Left lung (tissue), 10 donors: ENCODE measurements around the gene POFUT2. TPM values are rescaled to one million over a fixed set of nuclear protein-coding genes. Genes with fewer than 3 reads are reported as not detected.
A peak's percentile ranks its signal among the peaks of the same experiment; 100 is the strongest.

Experiments
- ATAC-seq: fragments of 200-7000 bp; cut with Tn5 transposase; one replicate; pipeline ENCODE4 v1.9.1; 2020; ENCODE audit warnings: moderate library complexity
- DNase-seq, 4 donors: peaks; one replicate each; pipeline ENCODE4 v3.0.0-alpha.2; 2013 to 2020
- H3K27ac ChIP-seq, 2 donors: fragments of 200-600 bp; sonication (generic) in 1 of 2; one replicate each; pipeline versions ENCODE4 v1.5.0 to v1.8.0; 2020 to 2021
- H3K27me3 ChIP-seq, 2 donors: fragments of 200-600 bp; sonication (generic) in 1 of 2; one replicate each; pipeline versions ENCODE4 v1.5.0 to v1.8.0; 2020 to 2021
- H3K36me3 ChIP-seq, 2 donors: fragments of 200-600 bp; sonication (generic) in 1 of 2; one replicate each; pipeline versions ENCODE4 v1.5.0 to v1.8.0; 2020 to 2021
- H3K4me1 ChIP-seq, 2 donors: fragments of 200-600 bp; one replicate each; pipeline ENCODE4 v1.8.0; 2021
- H3K4me3 ChIP-seq, 2 donors: fragments of 200-600 bp; sonication (generic) in 1 of 2; one replicate each; pipeline versions ENCODE4 v1.5.0 to v1.8.0; 2020 to 2021; ENCODE audit warnings: mild to moderate bottlenecking in 1 of 2
- H3K9me3 ChIP-seq, 2 donors: fragments of 200-600 bp; sonication (generic) in 1 of 2; one replicate each; pipeline versions ENCODE4 v1.5.0 to v1.8.0; 2020 to 2021
- CTCF ChIP-seq, 2 donors: fragments of 200-600 bp; sonication (generic) in 1 of 2; IDR thresholded peaks; one replicate each; pipeline versions ENCODE4 v1.5.0 to v1.8.0; 2021; ENCODE audit warnings: antibody characterized with exemption in 2 of 2
- intact Hi-C, 2 donors: fragments of 100-400 bp; cut with DNase I; formaldehyde crosslinking; loops; one replicate each; pipeline versions ENCODE4 v1.11.2 to v1.14.2; 2022
- polyA plus RNA-seq, 6 donors: library from polyadenylated mRNA; unstranded; fragments of 120-200 nt; gene quantifications; one replicate each; pipeline ENCODE4 v1.2.1, GENCODE V29; 2013; ENCODE audit not compliant: insufficient read length in 6 of 6
- total RNA-seq, 2 donors: library from RNA; stranded (reverse); fragmentation: NEBNext Ultra II Directional; extraction: Animal tissue kit (Norgen Biotek cat#: 25700); gene quantifications; one replicate each; pipeline ENCODE4 v1.2.1, GENCODE V29; 2021
- donor health status: DM: no; HTN: yes; CAD: no.
- donor health status: DM: no; HTN: no; CAD: no.

The POFUT2 gene
- total and polyA plus RNA-seq, 8 donors, result 30.4 to 44.2 (median 34.2) TPM

GRCh38 chr21:45234965-45235364 is 52.7 kb downstream of the POFUT2 start:
- H3K36me3 ChIP-seq, result no peaks in the 10 kb centered on the region
- peaks cover 12 to 40% of the 10 kb centered on the region in 2 donors for H3K27me3 ChIP-seq
- ATAC-seq, result no peak
- no peaks in the 10 kb centered on the region for H3K9me3 ChIP-seq
- no peaks in the 10 kb centered on the region for H3K4me1 ChIP-seq
- intact Hi-C loops, result no loop called here
- DNase-seq, result no peak
- no peak for TF ChIP-seq CTCF (IDR thresholded peaks at IDR 0.05)
- H3K4me3 ChIP-seq, result no peak overlapping the region
- no peak overlapping the region for H3K27ac ChIP-seq

- H3K4me3 ChIP-seq, result no peak overlapping the region
- no peaks in the 10 kb centered on the region for H3K4me1 ChIP-seq
- no peak overlapping the region for H3K27ac ChIP-seq
- intact Hi-C loops, result no loop called here
- H3K36me3 ChIP-seq, result no peaks in the 10 kb centered on the region
- TF ChIP-seq CTCF (IDR thresholded peaks at IDR 0.05), result no peak
- DNase-seq (no peak), ATAC-seq (no peak)
- no peaks in the 10 kb centered on the region for H3K9me3 ChIP-seq
- peaks cover 12 to 40% of the 10 kb centered on the region in 2 donors for H3K27me3 ChIP-seq
These were observed 53.6 kb downstream of the POFUT2 start for GRCh38 chr21:45234127-45234526.

GRCh38 chr21:45231705-45232104 is 56.0 kb downstream of the POFUT2 start:
- no peak for ATAC-seq
- no peak for TF ChIP-seq CTCF (IDR thresholded peaks at IDR 0.05)
- intact Hi-C loops, result no loop called here

GRCh38 chr21:45228656-45229240 is 58.9 kb downstream of the POFUT2 start:
- Histone ChIP-seq H3K27me3 (peaks cover under 1 to 19% of the 10 kb centered on the region in 2 donors), H3K9me3 (no peaks in the 10 kb centered on the region), H3K36me3 (no peaks in the 10 kb centered on the region), H3K4me1 (peaks cover 0 to 3% of the 10 kb centered on the region in 2 donors), H3K4me3 (no peak overlapping the region), H3K27ac (no peak overlapping the region)
- intact Hi-C loops, result no loop called here
- DNase-seq, result no peak
- no peak for TF ChIP-seq CTCF (IDR thresholded peaks at IDR 0.05)
- no peak for ATAC-seq

More at GRCh38 chr21:45231705-45232104, 56.0 kb downstream of the POFUT2 start:
- Histone ChIP-seq H3K27me3 (peaks cover 12 to 47% of the 10 kb centered on the region in 2 donors), H3K27ac (no peak overlapping the region), H3K4me1 (peaks cover 0 to 3% of the 10 kb centered on the region in 2 donors), H3K36me3 (no peaks in the 10 kb centered on the region), H3K9me3 (no peaks in the 10 kb centered on the region), H3K4me3 (no peak overlapping the region)
- no peak for DNase-seq

- peak; percentile 70 for ATAC-seq
- intact Hi-C loops, result no loop called here
These were observed 59.5 kb downstream of the POFUT2 start for GRCh38 chr21:45228171-45228641.

More at GRCh38 chr21:45228171-45228641, 59.5 kb downstream of the POFUT2 start:
- peaks cover 0 to 4% of the 10 kb centered on the region in 2 donors for H3K36me3 ChIP-seq
- peaks cover 0 to 15% of the 10 kb centered on the region in 2 donors for H3K27me3 ChIP-seq
- H3K9me3 ChIP-seq, result no peaks in the 10 kb centered on the region
- no peak overlapping the region for H3K4me3 ChIP-seq
- peaks cover 0 to 3% of the 10 kb centered on the region in 2 donors for H3K4me1 ChIP-seq
- H3K27ac ChIP-seq, result no peak overlapping the region
- TF ChIP-seq CTCF (IDR thresholded peaks at IDR 0.05), result no peak
- no peak for DNase-seq
